ENCODE results near the gene VWA5B2.

The VWA5B2 gene

GRCh38 chr3:184259878-184260723, 30.7 kb downstream of the VWA5B2 start (continued):
- no peak for TF ChIP-seq ZNF138 (tag by site-specific recombination; IDR thresholded peaks at IDR 0.05; ENCODE audit: borderline replicate concordance)
- peak; percentile 83 for TF ChIP-seq GLIS2 (tag by site-specific recombination; IDR thresholded peaks at IDR 0.05)
- TF ChIP-seq ZBTB8A (tag by site-specific recombination; IDR thresholded peaks at IDR 0.05) = peak; percentile 71
- TF ChIP-seq EGR2 (tag by site-specific recombination; IDR thresholded peaks at IDR 0.05; ENCODE audit: low read depth) = no peak
- no peak for TF ChIP-seq BCL6B (tag by site-specific recombination; IDR thresholded peaks at IDR 0.05)
- TF ChIP-seq ZNF341 (tag by site-specific recombination; IDR thresholded peaks at IDR 0.05; ENCODE audit: low read depth) = peak; percentile 71
- no peak for TF ChIP-seq ZIC2 (tag by site-specific recombination; IDR thresholded peaks at IDR 0.05)
- no peak for TF ChIP-seq ZNF335 (tag by site-specific recombination; conservative IDR thresholded peaks at IDR 0.05)
- no peak for TF ChIP-seq GFI1B (tag by site-specific recombination; IDR thresholded peaks at IDR 0.05)
- no peak for TF ChIP-seq ZFP37 (tag by site-specific recombination; IDR thresholded peaks at IDR 0.05)

- ChIA-PET POLR2A (interaction anchor here (0.6 to 1.3 kb wide), 4 partner anchors 34 to 279 kb away, joined by 3 to 7 read pairs (median 3); no protein-coding TSS in a partner anchor), CTCF (interaction anchor here (1.3 kb wide), 1 partner anchor 31 kb away, joined by 3 read pairs; no protein-coding TSS in a partner anchor)
- Histone ChIP-seq H3K4me3 (ENCODE audit: low read depth, low read length) (peak overlapping the region; percentile 50), H3K36me3 (ENCODE audit: control insufficient read depth in 2 of 2, insufficient read depth in 1 of 2, low read length in 2 of 2) (peaks cover 0 to 6% of the 10 kb centered on the region in 2 experiments; a peak in 1 of 3 replicates), H3K9me3 (ENCODE audit: control insufficient read depth, insufficient read depth, low read depth, low read length) (no peaks in the 10 kb centered on the region), H3K27ac (ENCODE audit: extremely low read depth, low read depth, low read length) (peak overlapping the region; percentile 31; the same call in 1 of the 2 replicates), H3K4me1 (ENCODE audit: control insufficient read depth, insufficient read depth, low read length) (no peaks in the 10 kb centered on the region; the same call in 1 of the 2 replicates)
- TF ChIP-seq ZFP69B (tag by site-specific recombination; IDR thresholded peaks at IDR 0.05) (no peak), HIC1 (tag by site-specific recombination; IDR thresholded peaks at IDR 0.05) (peak; percentile 63), FEZF1 (tag by site-specific recombination; IDR thresholded peaks at IDR 0.05) (no peak), ZBTB8A (tag by site-specific recombination; IDR thresholded peaks at IDR 0.05) (peak; percentile 73), ZNF19 (tag by site-specific recombination; IDR thresholded peaks at IDR 0.05; ENCODE audit: low read depth) (no peak), GLIS2 (tag by site-specific recombination; IDR thresholded peaks at IDR 0.05) (peak; percentile 62), ZNF335 (tag by site-specific recombination; conservative IDR thresholded peaks at IDR 0.05) (0 out of 2 replicates have a peak, but pooled peaks have one; percentile 26), ZBTB26 (tag by site-specific recombination; optimal IDR thresholded peaks at IDR 0.05) (peak; percentile 51), PATZ1 (tag by site-specific recombination; IDR thresholded peaks at IDR 0.05) (peak; percentile 19), ZNF341 (tag by site-specific recombination; IDR thresholded peaks at IDR 0.05; ENCODE audit: low read depth) (no peak), ZNF658 (tag by site-specific recombination; IDR thresholded peaks at IDR 0.05) (no peak), YY1 (tag by site-specific recombination; IDR thresholded peaks at IDR 0.05) (0 out of 2 replicates have a peak, but pooled peaks have one; percentile 31), IKZF3 (tag by site-specific recombination; IDR thresholded peaks at IDR 0.05) (no peak), ZBTB11 (tag by site-specific recombination; conservative IDR thresholded peaks at IDR 0.05; ENCODE audit: low read depth) (peak; percentile 45), ZSCAN16 (tag by site-specific recombination; IDR thresholded peaks at IDR 0.05) (no peak), AEBP2 (tag by site-specific recombination; IDR thresholded peaks at IDR 0.05; ENCODE audit: borderline replicate concordance) (no peak)
Observed at GRCh38 chr3:184260724-184261269, 31.4 kb downstream of the VWA5B2 start.

Data from HEK293 (cell line).